DND-41 (cell line): ENCODE data around the gene TH.

Source experiments
- ATAC-seq: fragments of 200-7000 bp; cut with Tn5 transposase; 3 replicates; pipeline ENCODE4 v1.9.1; 2021; ENCODE audit warnings: low read depth; ENCODE audit not compliant: insufficient read depth
- DNase-seq: peaks from one replicate; pipeline ENCODE4 v3.0.0-alpha.2; 2020
- H2AFZ ChIP-seq: 2 replicates; pipeline ENCODE4 v1.6.0; 2012; ENCODE audit warnings: low read depth, low read length
- H3K27ac ChIP-seq: 2 replicates; pipeline ENCODE4 v1.5.1; 2012; ENCODE audit warnings: low read length, inconsistent platforms
- H3K27me3 ChIP-seq: fragments of 200-600 bp; sonication (generic); 2 replicates; pipeline ENCODE4 v1.6.0; 2012; ENCODE audit warnings: low read length, mild to moderate bottlenecking, inconsistent platforms; ENCODE audit not compliant: insufficient read depth, poor library complexity
- H3K36me3 ChIP-seq: 2 replicates; pipeline ENCODE4 v1.5.1; 2012; ENCODE audit warnings: low read length, inconsistent platforms; ENCODE audit not compliant: insufficient read depth
- H3K4me1 ChIP-seq: 2 replicates; pipeline ENCODE4 v1.5.1; 2012; ENCODE audit warnings: mild to moderate bottlenecking, low read length; ENCODE audit not compliant: insufficient read depth
- H3K4me2 ChIP-seq: 2 replicates; pipeline ENCODE4 v1.6.0; 2012; ENCODE audit warnings: mild to moderate bottlenecking, moderate library complexity, low read length, inconsistent platforms; ENCODE audit not compliant: insufficient read depth
- H3K4me3 ChIP-seq, 2 experiments: fragments of 200-600 bp in 1 of 2; shearing (Covaris generic) in 1 of 2; 2 replicates each; pipeline ENCODE4 v1.5.1; 2012 to 2016; ENCODE audit warnings: inconsistent platforms in 2 of 2, low read length in 2 of 2, mild to moderate bottlenecking in 2 of 2, low read depth in 1 of 2, moderate library complexity in 1 of 2
- H3K79me2 ChIP-seq: 2 replicates; pipeline ENCODE4 v1.6.0; 2012; ENCODE audit warnings: low read length, inconsistent platforms; ENCODE audit not compliant: insufficient read depth
- H3K9ac ChIP-seq: 2 replicates; pipeline ENCODE4 v1.6.0; 2012; ENCODE audit warnings: low read depth, mild to moderate bottlenecking, inconsistent platforms, low read length, moderate library complexity
- H3K9me3 ChIP-seq: 2 replicates; pipeline ENCODE4 v1.5.1; 2012; ENCODE audit warnings: low read length, moderate library complexity, mild to moderate bottlenecking, inconsistent platforms; ENCODE audit not compliant: insufficient read depth, severe bottlenecking
- H4K20me1 ChIP-seq: 2 replicates; pipeline ENCODE4 v1.6.0; 2012; ENCODE audit warnings: low read length; ENCODE audit not compliant: insufficient read depth
- EZH2 ChIP-seq: IDR thresholded peaks from 3 replicates; pipeline ENCODE4 v1.6.1; 2012; ENCODE audit warnings: borderline replicate concordance, low read depth, mild to moderate bottlenecking, moderate library complexity, low read length, inconsistent platforms; ENCODE audit not compliant: severe bottlenecking
- TF ChIP-seq, protein P1 (sequence below): IDR thresholded peaks from 2 replicates; pipeline ENCODE4 v1.5.1; 2012; ENCODE audit warnings: borderline replicate concordance, low read length, moderate library complexity, mild to moderate bottlenecking; ENCODE audit not compliant: poor library complexity, severe bottlenecking; ENCODE audit errors: extremely low read depth

Gene TH

GRCh38 chr11:2173150-2173693, 1.6 kb upstream of the TH start:
- Histone ChIP-seq H3K79me2 (no peaks in the 10 kb centered on the region), H4K20me1 (no peaks in the 10 kb centered on the region; the same call in 1 of the 2 replicates), H3K36me3 (no peaks in the 10 kb centered on the region), H3K4me1 (no peaks in the 10 kb centered on the region), H3K4me3 (no peak overlapping the region), H3K27ac (no peak overlapping the region), H3K9me3 (no peaks in the 10 kb centered on the region), H3K27me3 (no peaks in the 10 kb centered on the region), H3K9ac (no peak overlapping the region), H2AFZ (no peak overlapping the region), H3K4me2 (no peak overlapping the region)
- peak; percentile 36 for DNase-seq
- peak; percentile 68 for ATAC-seq
- TF ChIP-seq EZH2, result no peak
- TF ChIP-seq, protein P1, sequence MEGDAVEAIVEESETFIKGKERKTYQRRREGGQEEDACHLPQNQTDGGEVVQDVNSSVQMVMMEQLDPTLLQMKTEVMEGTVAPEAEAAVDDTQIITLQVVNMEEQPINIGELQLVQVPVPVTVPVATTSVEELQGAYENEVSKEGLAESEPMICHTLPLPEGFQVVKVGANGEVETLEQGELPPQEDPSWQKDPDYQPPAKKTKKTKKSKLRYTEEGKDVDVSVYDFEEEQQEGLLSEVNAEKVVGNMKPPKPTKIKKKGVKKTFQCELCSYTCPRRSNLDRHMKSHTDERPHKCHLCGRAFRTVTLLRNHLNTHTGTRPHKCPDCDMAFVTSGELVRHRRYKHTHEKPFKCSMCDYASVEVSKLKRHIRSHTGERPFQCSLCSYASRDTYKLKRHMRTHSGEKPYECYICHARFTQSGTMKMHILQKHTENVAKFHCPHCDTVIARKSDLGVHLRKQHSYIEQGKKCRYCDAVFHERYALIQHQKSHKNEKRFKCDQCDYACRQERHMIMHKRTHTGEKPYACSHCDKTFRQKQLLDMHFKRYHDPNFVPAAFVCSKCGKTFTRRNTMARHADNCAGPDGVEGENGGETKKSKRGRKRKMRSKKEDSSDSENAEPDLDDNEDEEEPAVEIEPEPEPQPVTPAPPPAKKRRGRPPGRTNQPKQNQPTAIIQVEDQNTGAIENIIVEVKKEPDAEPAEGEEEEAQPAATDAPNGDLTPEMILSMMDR, result peak; percentile 69

GRCh38 chr11:2172676-2173075, 1.1 kb upstream of the TH start:
- Histone ChIP-seq H3K27ac (no peak overlapping the region), H2AFZ (no peak overlapping the region), H3K9ac (no peak overlapping the region), H3K27me3 (no peaks in the 10 kb centered on the region), H4K20me1 (no peaks in the 10 kb centered on the region), H3K4me3 (no peak overlapping the region), H3K36me3 (no peaks in the 10 kb centered on the region), H3K79me2 (no peaks in the 10 kb centered on the region), H3K4me2 (no peak overlapping the region), H3K9me3 (no peaks in the 10 kb centered on the region), H3K4me1 (no peaks in the 10 kb centered on the region)
- DNase-seq (no peak), ATAC-seq (no peak)
- TF ChIP-seq EZH2, result no peak
- TF ChIP-seq, protein P1, result no peak

DNA sequence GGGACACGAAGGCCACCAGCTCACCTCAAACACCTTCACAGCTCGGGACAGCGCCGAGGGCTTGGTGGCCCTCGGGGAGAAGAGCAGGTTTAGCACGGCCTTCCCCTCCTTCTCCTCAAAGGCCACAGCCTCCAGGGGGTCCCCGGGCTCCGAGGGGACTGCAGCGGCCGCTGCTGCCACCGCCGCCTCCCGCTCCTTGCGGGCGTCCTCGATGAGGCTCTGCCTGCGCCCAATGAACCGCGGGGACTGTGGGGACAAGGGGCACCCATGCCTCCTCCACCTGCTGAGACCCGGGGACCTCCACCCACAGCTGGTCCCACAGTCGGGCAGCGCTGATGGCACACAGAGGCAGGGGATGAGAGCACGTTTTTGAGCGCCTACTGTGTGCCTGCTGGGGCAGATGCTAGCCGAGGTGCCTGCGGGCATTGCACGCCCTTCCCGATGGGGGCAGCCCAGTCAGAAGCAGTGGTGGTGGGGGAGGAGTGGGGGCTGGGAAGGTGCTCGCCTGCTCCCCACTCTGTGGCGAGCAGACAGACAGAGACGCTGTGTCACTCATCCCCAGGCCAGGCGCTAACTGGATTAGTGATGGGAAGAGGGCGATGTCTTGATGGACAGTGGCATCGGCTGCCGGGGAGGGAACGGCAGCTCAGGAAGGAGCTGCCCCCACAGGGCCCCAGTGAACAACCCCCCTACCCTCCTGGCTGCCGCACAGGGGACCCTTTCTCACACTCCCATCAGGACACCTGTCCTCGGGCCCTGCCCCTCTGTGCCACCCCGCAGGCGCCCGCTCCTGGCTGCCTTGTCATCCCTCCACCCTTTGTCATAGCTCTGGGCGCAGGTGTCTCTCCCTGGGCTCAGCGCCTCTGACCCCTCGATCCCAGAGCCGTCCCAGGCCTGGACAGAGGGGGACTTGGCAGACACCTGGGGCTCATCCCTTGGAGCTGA, 1.7 kb downstream of the TH start:
- Histone ChIP-seq H3K9ac (no peak overlapping the region), H3K4me2 (no peak overlapping the region), H3K9me3 (no peaks in the 10 kb centered on the region), H3K79me2 (no peaks in the 10 kb centered on the region), H2AFZ (no peak overlapping the region), H3K4me3 (no peak overlapping the region), H3K27me3 (no peaks in the 10 kb centered on the region), H3K27ac (no peak overlapping the region), H3K36me3 (no peaks in the 10 kb centered on the region), H4K20me1 (peaks cover 6% of the 10 kb centered on the region; the same call in 1 of the 2 replicates), H3K4me1 (no peaks in the 10 kb centered on the region)
- TF ChIP-seq EZH2, result no peak
- TF ChIP-seq, protein P1, result no peak
- DNase-seq (no peak), ATAC-seq (no peak)
